Motor neuron (in vitro differentiated cells): ENCODE results near the gene PRR19. TPM values are rescaled to one million over a fixed set of nuclear protein-coding genes. Genes with fewer than 3 reads are reported as not detected.

Experiments
- ATAC-seq, 8 experiments: fragments of 200-7000 bp; cut with Tn5 transposase; replicated peaks in 6 of 8; 2 replicates each; pipeline ENCODE4 v1.8.0; 2021; ENCODE audit warnings: mild to moderate bottlenecking in 8 of 8, moderate library complexity in 8 of 8
- H3K27ac ChIP-seq, 2 donors: fragments of 250-450 bp; sonication (Bioruptor Pico); 2 replicates each; pipeline ENCODE4 v1.9.0; 2021; ENCODE audit warnings: antibody characterized with exemption in 2 of 2, mild to moderate bottlenecking in 2 of 2, moderate library complexity in 1 of 2
- H3K4me1 ChIP-seq, 2 donors: fragments of 250-450 bp; sonication (Bioruptor Pico); replicated peaks in 1 of 2; 2 replicates each; pipeline ENCODE4 v1.6.1; 2021; ENCODE audit warnings: antibody characterized with exemption in 2 of 2, mild to moderate bottlenecking in 2 of 2, moderate library complexity in 1 of 2
- H3K4me3 ChIP-seq, 5 donors: fragments of 250-450 bp; sonication (Bioruptor Pico); 2 replicates each; pipeline ENCODE4 v1.9.0; 2021; ENCODE audit warnings: antibody characterized with exemption in 5 of 5, mild to moderate bottlenecking in 5 of 5, moderate library complexity in 4 of 5
- WGBS, 10 experiments: fragments of 450-650 bp; shearing (Covaris generic); methylation state at CpG; one replicate each; pipeline ENCODE4 v1.0.0; 2022; 5-methylcytosine and 5-hydroxymethylcytosine counted together
- in situ Hi-C, 9 experiments: fragments of 400-800 bp; cut with MboI; loops; one replicate each; pipeline ENCODE4 v1.15.0; 2021; ENCODE audit warnings: low sequenced_read_pairs in 9 of 9, low pct_unique_long_range_greater_than_20kb in 2 of 9; ENCODE audit not compliant: unreplicated experiment in 9 of 9
- total RNA-seq, 8 experiments: library from RNA; unstranded; fragments of 300-600 nt; gene quantifications; 2 replicates each; pipeline versions ENCODE4 v1.2.3 to v1.2.4, GENCODE V29; 2022

Gene PRR19
- total RNA-seq, 8 experiments from 2014 or later, result 0.92 to 2.6 (median 1.1) TPM

GRCh38 chr19:42316223-42317211, 14.6 kb downstream of the PRR19 start:
- 0 to 67% (median 28%) methylated on average over 1 to 9 of the region's 28 CpGs; no CpG with 5 or more reads in 2 of the 10 experiments for WGBS, 10 experiments
- ATAC-seq, result peak in 2 of 8 experiments; percentile 31 to 49
- peak overlapping the region; percentile 35 to 75 for H3K27ac ChIP-seq
- no peak overlapping the region for H3K4me3 ChIP-seq
- H3K4me1 ChIP-seq, result peaks cover 7 to 11% of the 10 kb centered on the region in 2 donors
- in situ Hi-C loops, result no loop called here

GRCh38 chr19:42317535-42317934, 15.6 kb downstream of the PRR19 start:
- Histone ChIP-seq H3K27ac (no peak overlapping the region), H3K4me1 (peaks cover 7 to 10% of the 10 kb centered on the region in 2 donors), H3K4me3 (no peak overlapping the region)
- no peak for ATAC-seq
- WGBS, 10 experiments, result 71 to 100% (median 80%) methylated on average over 1 to 2 of the region's 13 CpGs; no CpG with 5 or more reads in 6 of the 10 experiments
- in situ Hi-C loops, result no loop called here

GRCh38 chr19:42322305-42322704, 20.4 kb downstream of the PRR19 start:
- Histone ChIP-seq H3K4me1 (peaks cover 14 to 15% of the 10 kb centered on the region in 2 donors), H3K27ac (no peak overlapping the region), H3K4me3 (no peak overlapping the region)
- in situ Hi-C loops, result no loop called here
- WGBS, 10 experiments, result 0 to 100% (median 73%) methylated on average over 1 to 9 of the region's 9 CpGs; no CpG with 5 or more reads in 1 of the 10 experiments
- ATAC-seq, result no peak

- no peak overlapping the region for H3K4me3 ChIP-seq
- H3K4me1 ChIP-seq, result peaks cover 15 to 19% of the 10 kb centered on the region in 2 donors
- H3K27ac ChIP-seq, result no peak overlapping the region
- in situ Hi-C loops, result no loop called here
- WGBS, 10 experiments, result 17 to 63% (median 22%) methylated on average over 1 to 4 of the region's 29 CpGs; no CpG with 5 or more reads in 6 of the 10 experiments
- ATAC-seq, result no peak
These were observed 21.5 kb downstream of the PRR19 start for GRCh38 chr19:42323473-42323851.

- Histone ChIP-seq H3K4me1 (peaks cover 15 to 19% of the 10 kb centered on the region in 2 donors), H3K27ac (no peak overlapping the region), H3K4me3 (no peak overlapping the region)
- ATAC-seq, result no peak
- in situ Hi-C loops, result no loop called here
- WGBS, 10 experiments, result no CpG with 5 or more reads among the region's 92 CpGs
These were observed 22.1 kb downstream of the PRR19 start for GRCh38 chr19:42323852-42324654.

- Histone ChIP-seq H3K27ac (no peak overlapping the region), H3K4me1 (peaks cover 15 to 19% of the 10 kb centered on the region in 2 donors), H3K4me3 (peak overlapping the region in 4 of 5 donors; percentile 6 to 81 (median 14))
- in situ Hi-C loops, result no loop called here
- 0 to 32% (median 5%) methylated on average over 3 to 17 of the region's 38 CpGs; no CpG with 5 or more reads in 3 of the 10 experiments for WGBS, 10 experiments
- ATAC-seq, result no peak
These were observed 22.8 kb downstream of the PRR19 start for GRCh38 chr19:42324655-42325307.

- peaks cover 15 to 19% of the 10 kb centered on the region in 2 donors for H3K4me1 ChIP-seq
- in situ Hi-C loops, result no loop called here
- ATAC-seq, result peak; percentile 94 to 98 (median 97)
- WGBS, 10 experiments, result 0% methylated on average over 1 to 5 of the region's 45 CpGs; no CpG with 5 or more reads in 6 of the 10 experiments
- H3K27ac ChIP-seq, result peak within 1 kb of the TSS; percentile 62 to 70
- H3K4me3 ChIP-seq, result peak within 1 kb of the TSS; percentile 79 to 94 (median 84)
These were observed 23.5 kb downstream of the PRR19 start, which contains the start of gene MEGF8 for GRCh38 chr19:42325308-42325895. Gene MEGF8 (plus strand): TSS chr19:42325635. CDS start chr19:42326244, 609 bp downstream.

- in situ Hi-C loops, result no loop called here
These were observed 24.2 kb downstream of the PRR19 start for GRCh38 chr19:42325896-42326771.

GRCh38 chr19:42326969-42327368, 25.0 kb downstream of the PRR19 start:
- Histone ChIP-seq H3K4me1 (peaks cover 15 to 19% of the 10 kb centered on the region in 2 donors), H3K27ac (no peak overlapping the region), H3K4me3 (peak overlapping the region in 3 of 5 donors; percentile 79 to 94 (median 81))

More at GRCh38 chr19:42325896-42326771, 24.2 kb downstream of the PRR19 start:
- Histone ChIP-seq H3K4me3 (peak overlapping the region; percentile 79 to 94 (median 84)), H3K4me1 (peaks cover 15 to 19% of the 10 kb centered on the region in 2 donors), H3K27ac (peak overlapping the region; percentile 62 to 70)
- 0 to 2% (median 0%) methylated on average over 2 to 8 of the region's 37 CpGs; no CpG with 5 or more reads in 7 of the 10 experiments for WGBS, 10 experiments
- ATAC-seq, result peak in 3 of 8 experiments; percentile 25 to 36 (median 32)

GRCh38 chr19:42327381-42327780, 25.4 kb downstream of the PRR19 start:
- WGBS, 10 experiments, result 0 to 100% (median 80%) methylated on average over 1 to 4 of the region's 5 CpGs; no CpG with 5 or more reads in 3 of the 10 experiments
- no peak for ATAC-seq
- H3K4me3 ChIP-seq, result peak overlapping the region in 1 of 5 donors; percentile 79
- H3K27ac ChIP-seq, result no peak overlapping the region
- H3K4me1 ChIP-seq, result peaks cover 15 to 19% of the 10 kb centered on the region in 2 donors
- in situ Hi-C loops, result no loop called here

More at GRCh38 chr19:42326969-42327368, 25.0 kb downstream of the PRR19 start:
- no peak for ATAC-seq
- in situ Hi-C loops, result no loop called here

- WGBS, 10 experiments, result 40 to 100% (median 50%) methylated on average over 1 of the region's 1 CpG; no CpG with 5 or more reads in 6 of the 10 experiments
- in situ Hi-C loops, result no loop called here
- no peak for ATAC-seq
- no peak overlapping the region for H3K4me3 ChIP-seq
- no peak overlapping the region for H3K27ac ChIP-seq
- peaks cover 15 to 19% of the 10 kb centered on the region in 2 donors for H3K4me1 ChIP-seq
These were observed 26.2 kb downstream of the PRR19 start for GRCh38 chr19:42328106-42328505.
